Activated CD4-positive, alpha-beta T cell treated with anti-CD3 and anti-CD28 coated beads, Interleukin-2, amount 50 U/mL, for 16 hours (primary cell): ENCODE measurements around the gene PLEKHA3.
"Not testable (repeated sequence)": the region's sequence is repeated elsewhere in the genome, so short reads cannot be mapped to it uniquely, and the experiment has no call there.

ENCODE experiments used
- DNase-seq: peaks from one replicate; pipeline ENCODE4 v3.0.0-alpha.2; 2020

PLEKHA3 gene

DNA sequence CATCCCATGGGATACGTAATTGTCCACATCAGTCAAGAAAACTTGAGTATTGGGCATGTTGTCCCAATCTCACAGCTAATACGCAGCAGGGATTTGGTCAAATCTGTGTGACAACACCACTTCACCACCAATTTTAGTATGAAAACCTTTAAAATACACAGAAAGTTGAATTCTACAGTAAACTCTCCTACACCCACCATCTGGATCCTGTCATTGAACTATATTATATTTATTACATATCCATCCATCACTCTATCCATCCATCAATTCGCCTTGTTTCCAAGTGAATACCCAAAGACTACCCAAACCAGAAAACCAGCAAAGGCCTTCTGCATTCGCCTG, 1.0 kb upstream of the PLEKHA3 start:
- DNase-seq: no peak

DNA sequence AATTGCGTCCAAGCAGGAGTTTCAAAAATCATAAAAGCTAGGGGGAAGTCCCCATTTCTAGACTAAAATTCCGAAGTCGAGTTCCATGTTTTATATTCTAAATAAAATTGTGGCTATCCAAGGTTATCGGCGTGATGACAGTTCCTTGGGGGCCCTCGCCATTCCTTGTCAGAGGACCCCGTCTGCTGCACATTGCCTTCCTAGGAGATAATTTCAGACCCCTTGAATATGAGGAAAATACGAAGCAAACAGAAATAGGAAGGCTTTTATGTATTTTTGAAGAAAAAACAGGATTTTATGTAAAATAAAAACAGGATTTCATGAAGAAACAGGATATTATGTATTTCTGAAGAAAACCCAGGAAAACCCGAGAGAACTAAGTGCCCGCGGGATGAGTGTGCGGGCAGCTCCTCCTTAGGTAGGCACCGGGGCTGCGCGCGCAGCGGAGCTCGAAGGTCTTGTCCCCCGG, 465 bp upstream of the PLEKHA3 start:
- DNase-seq: no peak

DNA sequence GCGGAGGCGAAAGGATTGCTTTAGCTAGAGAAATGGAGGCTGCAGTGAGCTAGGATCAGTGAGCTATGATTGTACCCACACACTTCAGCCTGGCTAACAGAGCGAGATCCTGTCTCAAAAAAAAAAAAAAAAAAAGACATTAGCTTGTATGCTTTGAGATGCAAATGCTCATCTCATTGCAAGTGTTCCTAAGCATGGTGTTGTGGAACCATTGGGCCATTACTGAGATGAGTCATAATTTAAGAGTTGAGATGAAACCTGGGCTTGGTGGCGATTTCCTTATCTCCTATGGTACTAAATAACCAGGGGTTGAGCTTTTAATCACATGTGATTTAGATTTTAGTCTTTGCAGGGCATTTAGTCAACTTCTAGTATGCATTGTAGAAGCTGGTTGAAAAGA, 2.2 kb downstream of the PLEKHA3 start:
- peak; percentile 56 for DNase-seq

DNA sequence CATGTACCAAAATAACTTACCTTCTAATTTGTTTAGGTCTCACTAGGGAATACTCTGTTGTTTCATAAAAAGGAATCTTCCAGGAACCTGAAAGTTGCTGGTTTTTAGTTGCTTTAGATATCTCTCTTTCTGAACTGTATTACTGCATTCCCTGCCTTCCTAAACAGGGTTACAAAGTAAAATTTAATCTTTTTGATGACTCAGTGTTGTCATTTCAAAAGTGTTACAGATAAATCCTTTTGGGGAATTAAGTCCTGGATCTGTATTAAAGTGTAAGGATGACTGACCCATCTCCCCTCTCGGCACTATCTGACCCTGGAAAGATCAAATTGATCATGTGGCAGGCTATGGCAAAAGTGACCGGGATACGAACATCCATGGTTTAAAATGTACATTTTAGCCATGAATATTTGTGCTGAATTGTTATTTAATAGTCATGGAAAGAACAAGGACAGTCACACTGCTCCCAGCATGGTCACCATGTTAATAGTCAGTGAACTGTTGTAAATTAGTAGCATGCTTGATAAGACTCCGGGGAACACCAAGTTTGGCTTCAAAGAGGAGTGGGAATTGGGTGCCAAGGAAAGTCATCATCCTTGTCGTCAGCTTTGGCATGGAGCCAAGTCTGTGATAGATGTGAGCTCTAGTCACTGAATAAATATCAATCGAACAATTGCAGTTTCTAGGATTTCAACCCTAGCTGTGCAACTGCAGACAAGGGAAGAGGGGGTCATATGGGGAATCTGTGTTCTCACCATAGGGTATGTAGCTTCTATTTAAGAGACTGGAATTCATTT, 4.2 kb downstream of the PLEKHA3 start:
- no peak for DNase-seq

DNA sequence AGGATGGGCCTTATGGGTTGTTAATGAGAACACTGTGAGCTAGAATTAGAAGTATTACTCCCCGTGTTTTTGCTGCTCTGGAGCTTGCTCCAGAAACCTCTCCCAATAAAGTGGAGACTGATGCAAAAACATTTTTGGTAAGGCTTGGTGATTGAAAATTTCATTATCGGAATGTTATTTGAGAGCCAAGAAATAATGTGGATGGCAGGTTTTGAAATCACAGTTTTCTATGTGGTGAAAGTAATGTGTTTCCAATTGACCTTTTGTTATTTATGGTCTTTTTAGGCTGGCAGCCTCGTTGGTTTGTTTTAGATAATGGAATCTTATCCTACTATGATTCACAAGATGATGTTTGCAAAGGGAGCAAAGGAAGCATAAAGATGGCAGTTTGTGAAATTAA, 5.1 kb downstream of the PLEKHA3 start:
- no peak for DNase-seq

DNA sequence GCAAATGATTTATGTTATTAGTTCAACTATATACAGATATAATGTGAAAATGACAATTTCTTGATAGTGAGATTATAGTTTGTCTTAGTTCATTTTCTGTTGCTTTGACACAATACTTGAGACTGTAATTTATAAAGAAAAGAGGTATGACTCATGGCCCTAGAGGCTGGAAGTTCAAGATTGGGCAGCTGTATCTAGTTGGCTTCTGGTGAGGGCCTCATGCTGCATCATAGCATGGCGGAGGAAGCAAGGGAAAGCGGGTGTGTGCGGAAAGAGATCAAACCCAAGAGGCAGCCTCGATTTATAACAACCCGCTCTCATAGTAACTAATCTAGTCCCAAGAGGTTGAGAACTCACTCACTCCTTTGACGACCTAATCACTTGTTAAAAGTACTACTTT, 11.4 kb downstream of the PLEKHA3 start:
- no peak for DNase-seq

DNA sequence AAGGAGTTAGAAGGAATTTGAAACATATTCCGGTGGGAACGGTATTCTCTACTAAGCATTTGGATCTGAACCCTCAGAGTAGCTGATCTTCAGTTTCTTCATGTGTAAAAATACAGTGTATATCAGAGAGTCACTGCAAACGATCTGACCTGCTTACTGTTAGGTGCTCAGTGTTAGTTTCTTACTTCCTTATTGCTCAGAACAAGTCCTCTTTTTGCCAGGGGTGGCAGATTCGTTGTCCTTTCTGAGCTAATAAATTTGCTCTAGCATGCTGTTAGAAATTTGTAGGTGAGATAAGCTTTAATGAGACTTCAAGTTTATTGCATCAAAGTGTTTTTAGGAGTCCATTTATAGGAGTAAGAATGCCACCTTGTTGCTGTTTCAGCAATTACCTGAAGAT, 15.8 kb downstream of the PLEKHA3 start:
- no peak for DNase-seq

DNA sequence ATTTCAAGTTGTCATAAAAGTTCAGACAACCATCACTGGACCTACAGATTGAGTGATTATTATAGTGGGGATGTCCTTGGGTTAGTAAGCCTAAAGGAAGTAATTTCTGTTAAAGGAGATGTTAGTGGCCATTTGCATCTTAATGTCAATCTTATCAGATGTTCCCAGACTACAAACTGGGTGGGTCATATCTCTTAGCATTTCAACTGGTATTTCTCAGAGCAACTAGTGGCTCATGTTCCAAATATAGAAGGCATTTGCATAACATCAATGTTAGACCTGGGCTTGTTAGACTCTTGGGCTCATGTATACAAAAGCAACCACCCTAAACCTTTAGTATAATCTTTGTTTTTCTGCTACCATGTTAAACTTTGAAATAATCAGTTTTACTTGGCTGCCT, 17.9 kb downstream of the PLEKHA3 start:
- no peak for DNase-seq

DNA sequence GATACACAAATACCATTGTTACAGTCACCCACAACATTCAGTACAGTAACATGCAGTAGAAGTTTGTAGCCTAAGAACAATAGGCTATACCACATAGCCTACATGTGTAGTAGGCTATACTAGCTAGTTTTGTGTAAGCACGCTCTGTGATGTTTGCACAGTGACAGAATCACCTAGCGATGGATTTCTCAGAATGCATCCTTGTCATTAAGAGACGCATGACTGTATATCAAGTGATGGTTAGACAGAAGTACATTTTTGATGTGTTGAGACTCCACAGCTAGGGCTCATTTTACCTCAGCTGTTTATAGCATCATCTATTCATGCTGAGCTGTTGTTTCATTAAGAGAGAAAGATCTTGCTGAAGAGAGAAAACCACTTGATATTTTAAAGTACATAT, 19.4 kb downstream of the PLEKHA3 start:
- peak; percentile 20 for DNase-seq

DNA sequence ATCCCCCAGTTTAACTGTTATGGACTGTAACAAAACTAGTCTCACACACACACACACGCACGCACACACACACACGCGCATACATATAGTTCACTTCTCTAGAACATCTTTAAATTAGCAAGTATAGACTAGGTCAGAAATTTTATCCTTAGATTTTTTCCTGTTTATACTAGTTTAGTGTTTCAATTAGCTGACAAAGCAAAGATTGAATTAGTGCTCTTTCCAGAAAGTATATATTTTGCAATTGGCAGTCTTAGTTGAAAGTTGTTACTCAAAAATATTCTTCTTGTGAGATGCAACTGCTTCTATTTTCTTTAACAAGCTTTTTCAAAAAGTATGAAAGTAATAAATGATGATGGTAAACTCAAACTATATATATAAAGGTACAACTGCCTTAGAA, 22.5 kb downstream of the PLEKHA3 start:
- DNase-seq: no peak

DNA sequence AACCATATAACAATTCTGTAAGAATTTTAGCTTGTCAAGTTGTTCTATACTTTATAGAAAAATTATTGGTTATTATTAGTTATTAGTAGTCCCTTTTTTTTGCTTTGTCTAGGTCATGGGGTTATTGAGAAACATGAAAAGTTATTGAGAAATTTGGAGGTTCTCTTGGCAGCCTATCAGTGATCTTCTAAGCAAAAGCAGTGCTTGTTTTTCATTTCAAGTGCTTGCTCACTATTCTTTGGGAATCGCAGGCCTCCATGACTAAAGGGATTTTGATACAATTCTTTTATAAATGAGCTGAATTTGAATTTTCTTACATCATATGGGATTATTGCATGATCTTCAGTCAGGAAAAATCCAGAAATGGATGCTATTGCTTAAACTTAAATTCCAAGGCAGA, 25.8 kb downstream of the PLEKHA3 start:
- DNase-seq: no peak

DNA sequence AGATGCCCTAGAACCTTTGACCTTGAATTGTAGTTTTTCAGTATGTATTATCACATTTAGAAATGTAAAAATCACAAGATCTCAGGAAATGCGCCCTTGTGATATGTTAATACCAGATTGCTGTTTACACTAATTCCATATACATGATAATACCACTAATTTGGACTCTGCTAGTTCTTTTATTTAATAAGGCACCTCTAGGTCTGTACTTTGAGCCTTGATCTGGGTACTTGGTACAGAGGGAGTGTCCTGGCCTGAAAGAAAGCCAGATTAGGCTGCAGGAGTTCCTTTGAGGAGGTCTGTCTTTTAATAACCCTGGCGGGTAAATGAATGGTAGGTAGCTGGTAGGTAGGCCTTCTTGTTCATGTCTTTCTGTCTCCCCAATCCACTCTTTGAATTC, 26.3 kb downstream of the PLEKHA3 start:
- no peak for DNase-seq

DNA sequence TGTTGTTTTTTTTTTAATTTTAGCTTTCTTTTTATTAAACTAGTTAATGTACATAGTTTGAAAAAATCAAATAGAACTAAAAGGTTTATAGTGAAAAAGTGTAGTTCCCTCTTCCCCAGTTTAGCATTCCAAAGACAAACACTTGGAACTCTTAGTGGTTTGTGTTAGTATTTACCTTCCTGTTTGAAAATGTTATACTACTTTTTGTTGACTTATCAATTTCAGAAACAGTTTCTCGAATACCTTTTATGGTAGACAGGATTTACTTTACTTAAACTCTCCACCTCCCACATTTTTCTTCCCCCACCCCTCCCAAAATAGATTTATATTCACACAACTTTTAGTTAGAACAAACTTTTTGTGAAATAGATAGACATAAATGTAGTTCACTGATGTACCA, 26.7 kb downstream of the PLEKHA3 start:
- DNase-seq: no peak

DNA sequence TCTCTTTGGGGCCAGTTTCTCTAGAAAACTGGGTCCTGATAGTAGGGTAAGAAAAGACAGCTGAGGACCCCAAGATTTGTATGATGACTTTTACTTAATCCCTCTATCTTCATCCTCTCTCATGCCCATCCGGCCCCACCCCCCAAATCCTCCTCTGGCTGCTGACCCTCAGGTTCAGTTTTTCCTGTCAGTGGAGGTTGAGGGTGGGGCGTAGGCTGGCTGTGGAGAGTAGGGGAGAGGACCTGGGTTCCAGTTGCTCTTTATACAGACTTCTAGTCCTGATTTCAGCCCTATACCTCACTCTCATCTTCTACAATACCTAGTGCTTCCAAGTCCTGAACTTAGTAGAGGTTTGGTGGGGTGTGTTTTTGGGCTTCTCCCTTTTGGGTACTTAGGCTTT, 28.4 kb downstream of the PLEKHA3 start:
- no peak for DNase-seq

DNA sequence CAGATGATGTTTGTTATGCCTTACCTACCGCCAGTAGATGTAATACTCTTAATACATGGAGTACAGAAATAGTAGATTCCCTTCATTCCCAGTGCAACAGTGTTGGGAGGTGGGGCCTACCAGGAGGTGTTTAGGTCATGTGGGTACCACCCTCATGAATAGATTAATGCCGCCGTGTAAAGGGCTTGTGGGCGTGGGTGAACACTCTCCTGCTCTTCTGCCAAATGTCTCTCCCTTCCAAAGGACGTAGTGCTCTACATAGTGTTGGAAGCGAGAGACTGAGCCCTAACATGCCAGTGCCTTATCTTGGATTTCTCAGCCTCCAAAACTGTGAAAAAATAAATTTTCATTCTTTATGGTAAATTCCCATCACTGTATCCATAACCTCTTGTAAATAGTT, 30.1 kb downstream of the PLEKHA3 start:
- DNase-seq: no peak

DNA sequence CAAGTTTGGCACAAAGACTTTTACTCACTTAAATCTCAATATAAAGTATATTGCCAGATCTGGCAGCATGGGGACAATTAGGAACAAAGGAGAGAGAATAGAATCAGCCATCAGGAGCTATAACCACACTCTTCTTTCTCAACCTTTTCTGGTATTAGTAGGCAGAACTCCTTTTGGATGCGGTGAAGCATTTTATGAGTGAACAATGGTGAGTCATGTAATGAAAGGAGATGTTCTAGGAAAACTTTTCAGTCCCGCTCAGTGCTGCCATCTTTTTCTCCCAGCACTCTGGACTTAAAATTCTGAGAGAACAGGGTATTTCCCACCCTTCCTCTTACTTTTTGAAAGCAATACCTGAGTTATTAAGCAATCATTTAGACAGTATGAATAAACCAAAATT, 32.2 kb downstream of the PLEKHA3 start:
- DNase-seq: peak; percentile 15

DNA sequence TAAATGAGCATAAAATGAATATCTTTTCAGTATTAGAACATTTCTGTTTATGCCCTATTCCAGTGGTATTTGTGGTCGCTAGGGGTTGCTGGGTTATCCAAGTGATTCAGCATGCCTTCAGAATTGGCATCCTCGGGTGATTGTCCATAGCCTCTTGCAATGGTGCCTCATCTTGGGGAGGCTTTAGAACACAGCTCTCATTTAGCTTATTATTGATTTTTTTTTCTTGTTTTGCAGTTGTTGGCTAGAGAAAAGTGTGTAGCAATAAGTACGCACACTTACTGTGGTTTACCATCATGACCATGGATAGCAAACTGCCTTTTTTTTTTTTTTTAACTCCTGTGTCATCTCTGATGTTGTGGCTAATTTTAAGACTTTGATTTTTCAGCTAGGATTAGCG, 33.6 kb downstream of the PLEKHA3 start:
- DNase-seq: no peak

DNA sequence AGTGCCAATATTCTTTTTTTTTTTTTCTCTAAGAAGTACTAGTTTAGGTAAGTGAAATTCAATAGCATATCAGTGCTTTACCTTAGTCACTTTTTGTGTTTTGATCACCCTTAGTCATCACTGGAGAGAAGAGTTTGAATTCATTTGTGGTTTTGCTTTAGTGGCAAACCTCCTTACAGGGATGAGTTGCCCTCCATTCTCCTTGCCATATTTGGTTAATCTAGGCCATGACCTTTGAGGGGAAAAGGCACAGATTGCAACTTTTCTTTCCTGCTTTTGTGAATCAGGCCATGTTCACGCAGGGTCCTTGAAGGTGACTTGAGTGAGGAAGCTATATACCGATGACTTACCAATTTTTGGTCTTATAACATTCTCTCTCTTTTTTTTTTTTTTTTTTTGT, 34.4 kb downstream of the PLEKHA3 start:
- peak; percentile 93 for DNase-seq

DNA sequence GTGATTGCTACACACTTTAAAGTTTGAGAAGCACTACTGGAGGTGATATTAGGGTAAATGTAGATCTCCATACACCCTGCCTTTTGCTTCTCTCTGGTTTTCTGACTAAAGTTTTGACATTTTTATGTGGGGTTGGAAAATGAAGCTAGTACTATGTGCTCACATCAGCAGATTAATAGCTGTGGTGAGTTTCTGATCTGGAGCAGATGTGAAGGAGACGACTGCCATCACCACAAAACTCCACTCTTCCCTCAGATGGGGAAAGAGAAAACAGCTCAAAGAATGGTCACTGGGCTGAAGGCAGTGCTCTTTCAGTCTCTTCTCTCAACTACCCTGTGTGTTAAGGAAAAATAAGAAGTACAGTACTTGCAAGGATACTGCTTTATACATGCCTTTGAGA, 37.2 kb downstream of the PLEKHA3 start:
- no peak for DNase-seq

DNA sequence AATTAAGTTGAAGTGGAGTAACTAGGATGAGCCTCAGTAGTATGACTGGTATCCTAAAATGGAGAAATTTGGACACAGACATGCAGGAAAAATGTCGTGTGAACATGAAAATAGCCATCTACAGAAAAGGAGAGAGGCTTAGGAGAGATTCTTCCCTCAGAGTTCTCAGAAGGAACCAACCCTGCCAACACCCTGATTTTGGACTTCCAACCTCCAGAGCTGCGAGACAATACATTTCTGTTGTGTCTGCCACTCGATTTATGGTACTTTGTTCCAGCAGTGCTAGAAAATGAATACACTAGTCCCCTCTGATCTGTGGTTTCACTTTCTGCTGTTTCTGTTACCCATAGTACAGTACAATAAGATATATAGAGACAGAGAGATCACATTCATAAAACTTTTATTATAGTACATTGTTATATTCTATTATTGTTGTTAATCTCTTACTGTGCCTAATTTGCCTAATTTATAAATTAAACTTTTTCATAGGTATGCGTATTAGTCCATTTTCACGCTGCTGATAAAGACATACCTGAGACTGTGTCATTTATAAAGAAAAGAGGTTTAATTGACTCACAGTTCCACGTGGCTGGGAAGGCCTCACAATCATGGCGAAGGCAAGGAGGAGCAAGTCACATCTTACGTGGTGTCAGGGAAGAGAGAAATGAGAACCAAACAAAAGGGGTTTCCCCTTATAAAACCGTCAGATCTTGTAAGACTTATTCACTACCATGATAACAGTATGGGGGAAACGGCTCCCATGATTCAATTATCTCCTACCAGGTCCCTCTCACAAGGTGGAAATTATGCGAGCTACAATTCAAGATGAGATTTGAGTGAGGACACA, 41.3 kb downstream of the PLEKHA3 start:
- DNase-seq: peak; percentile 28

DNA sequence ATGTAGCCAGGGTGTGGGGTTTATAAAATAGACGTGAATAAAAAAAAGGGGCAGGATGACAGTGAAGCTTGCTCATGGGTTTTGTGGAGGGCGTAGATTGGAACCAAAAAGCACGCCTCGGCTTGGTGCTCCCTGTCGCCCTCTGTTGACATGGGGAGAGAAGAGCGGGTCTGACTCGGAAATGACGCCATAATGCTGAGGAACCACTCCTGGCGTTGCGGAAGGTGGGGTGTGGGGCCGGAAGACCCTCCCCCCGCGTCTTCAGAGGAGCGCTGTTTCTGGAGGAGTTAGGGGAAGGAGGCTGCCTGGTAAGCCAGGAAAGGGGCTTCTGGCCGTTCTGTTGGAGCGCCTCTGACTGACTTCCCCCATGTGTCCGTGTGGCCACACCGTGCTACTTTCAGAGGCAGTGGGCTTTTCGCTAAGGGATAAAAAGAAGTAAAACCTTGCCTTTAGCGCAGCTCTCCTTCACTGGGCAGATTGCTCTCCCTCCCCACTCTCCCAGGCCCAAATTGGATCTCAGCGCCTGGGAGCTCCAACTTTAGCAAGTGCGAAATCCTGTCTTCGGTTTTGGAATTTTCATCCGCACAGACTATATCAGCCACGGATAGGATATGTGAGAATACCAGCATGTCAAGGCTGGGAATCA, 42.8 kb downstream of the PLEKHA3 start:
- DNase-seq: peak; percentile 91

DNA sequence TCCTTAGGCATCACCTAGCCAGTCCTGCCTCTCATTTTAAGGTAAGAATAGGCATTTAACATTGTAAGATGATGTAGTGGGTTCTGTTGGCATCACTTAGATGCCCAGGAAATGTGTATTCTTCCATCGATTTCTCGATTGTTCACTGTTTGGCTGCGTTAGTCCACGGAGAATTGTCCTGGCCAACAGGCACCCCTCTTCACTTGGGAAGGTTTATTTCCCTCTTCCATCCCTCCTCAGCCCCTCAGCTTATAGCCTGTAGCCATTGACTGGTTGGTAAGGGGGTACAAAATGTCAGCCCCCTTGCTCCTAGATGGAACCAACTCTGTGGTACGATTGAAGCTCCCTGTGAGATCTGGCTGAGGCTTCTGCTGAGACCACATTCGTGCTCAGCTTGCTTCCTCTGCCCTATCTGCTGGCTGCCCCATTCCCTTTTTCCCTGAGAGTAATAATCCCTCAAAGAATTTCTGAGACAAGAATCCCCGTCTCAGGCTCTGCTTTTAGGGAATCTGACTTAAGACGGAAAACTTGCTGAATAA, 43.4 kb downstream of the PLEKHA3 start:
- DNase-seq: no peak

DNA sequence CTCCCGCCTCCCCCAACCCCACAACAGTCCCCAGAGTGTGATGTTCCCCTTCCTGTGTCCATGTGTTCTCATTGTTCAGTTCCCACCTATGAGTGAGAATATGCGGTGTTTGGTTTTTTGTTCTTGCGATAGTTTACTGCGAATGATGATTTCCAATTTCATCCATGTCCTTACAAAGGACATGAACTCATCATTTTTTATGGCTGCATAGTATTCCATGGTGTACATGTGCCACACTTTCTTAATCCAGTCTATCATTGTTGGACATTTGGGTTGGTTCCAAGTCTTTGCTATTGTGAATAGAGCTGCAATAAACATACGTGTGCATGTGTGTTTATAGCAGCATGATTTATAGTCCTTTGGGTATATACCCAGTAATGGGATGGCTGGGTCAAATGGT, 44.8 kb downstream of the PLEKHA3 start:
- DNase-seq: not testable (repeated sequence)

DNA sequence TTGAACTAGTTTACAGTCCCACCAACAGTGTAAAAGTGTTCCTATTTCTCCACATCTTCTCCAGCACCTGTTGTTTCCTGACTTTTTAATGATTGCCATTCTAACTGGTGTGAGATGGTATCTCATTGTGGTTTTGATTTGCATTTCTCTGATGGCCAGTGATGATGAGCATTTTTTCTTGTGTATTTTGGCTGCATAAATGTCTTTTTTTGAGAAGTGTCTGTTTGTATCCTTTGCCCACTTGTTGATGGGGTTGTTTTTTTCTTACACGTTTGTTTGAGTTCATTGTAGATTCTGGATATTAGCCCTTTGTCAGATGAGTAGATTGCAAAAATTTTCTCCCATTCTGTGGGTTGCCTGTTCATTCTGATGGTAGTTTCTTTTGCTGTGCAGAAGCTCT, 45.2 kb downstream of the PLEKHA3 start:
- DNase-seq: not testable (repeated sequence)
